ENCODE results near the gene PARP1. TPM values are rescaled to one million over a fixed set of nuclear protein-coding genes. Genes with fewer than 3 reads are reported as not detected.

Gene PARP1
- total RNA-seq, 4 donors from 2014 or later: 77.4 to 147 (median 95.6) TPM

DNA sequence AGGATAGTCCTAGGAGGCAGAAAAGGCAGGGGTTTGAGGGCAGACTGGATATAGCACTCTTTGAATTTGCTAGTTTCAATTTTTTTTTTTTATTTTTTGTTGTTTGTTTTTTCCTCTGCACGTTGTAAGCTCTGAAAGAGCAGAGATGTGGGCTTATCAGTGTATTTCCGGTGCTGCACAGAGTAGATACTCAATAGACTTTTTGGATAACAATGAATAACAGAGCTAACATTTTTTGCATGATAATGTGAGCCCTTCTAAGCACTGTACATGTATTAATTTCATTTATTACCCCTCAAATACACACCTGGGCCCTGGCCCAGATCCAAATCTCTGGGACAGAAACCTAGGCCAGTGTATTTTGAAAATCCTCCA is 17.1 kb upstream of the PARP1 start:
- no peak for ATAC-seq
- Histone ChIP-seq H3K4me3 (no peak overlapping the region), H3K27ac (no peak overlapping the region), H3K9me3 (no peaks in the 10 kb centered on the region), H3K27me3 (no peaks in the 10 kb centered on the region), H3K36me3 (no peaks in the 10 kb centered on the region), H3K4me1 (peaks cover 0 to 13% (median 0%) of the 10 kb centered on the region in 3 donors)
- TF ChIP-seq POLR2A (IDR thresholded peaks at IDR 0.05): no peak
- TF ChIP-seq, protein P1, sequence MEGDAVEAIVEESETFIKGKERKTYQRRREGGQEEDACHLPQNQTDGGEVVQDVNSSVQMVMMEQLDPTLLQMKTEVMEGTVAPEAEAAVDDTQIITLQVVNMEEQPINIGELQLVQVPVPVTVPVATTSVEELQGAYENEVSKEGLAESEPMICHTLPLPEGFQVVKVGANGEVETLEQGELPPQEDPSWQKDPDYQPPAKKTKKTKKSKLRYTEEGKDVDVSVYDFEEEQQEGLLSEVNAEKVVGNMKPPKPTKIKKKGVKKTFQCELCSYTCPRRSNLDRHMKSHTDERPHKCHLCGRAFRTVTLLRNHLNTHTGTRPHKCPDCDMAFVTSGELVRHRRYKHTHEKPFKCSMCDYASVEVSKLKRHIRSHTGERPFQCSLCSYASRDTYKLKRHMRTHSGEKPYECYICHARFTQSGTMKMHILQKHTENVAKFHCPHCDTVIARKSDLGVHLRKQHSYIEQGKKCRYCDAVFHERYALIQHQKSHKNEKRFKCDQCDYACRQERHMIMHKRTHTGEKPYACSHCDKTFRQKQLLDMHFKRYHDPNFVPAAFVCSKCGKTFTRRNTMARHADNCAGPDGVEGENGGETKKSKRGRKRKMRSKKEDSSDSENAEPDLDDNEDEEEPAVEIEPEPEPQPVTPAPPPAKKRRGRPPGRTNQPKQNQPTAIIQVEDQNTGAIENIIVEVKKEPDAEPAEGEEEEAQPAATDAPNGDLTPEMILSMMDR (IDR thresholded peaks at IDR 0.05): no peak
- no peak for TF ChIP-seq POLR2AphosphoS5 (IDR thresholded peaks at IDR 0.05)
- no peak for TF ChIP-seq EP300 (IDR thresholded peaks at IDR 0.05)
- 52 to 89% methylated on average over 1 to 2 of the region's 2 CpGs for WGBS, 2 donors (ENCODE audit: low coverage in 1 of 2)

DNA sequence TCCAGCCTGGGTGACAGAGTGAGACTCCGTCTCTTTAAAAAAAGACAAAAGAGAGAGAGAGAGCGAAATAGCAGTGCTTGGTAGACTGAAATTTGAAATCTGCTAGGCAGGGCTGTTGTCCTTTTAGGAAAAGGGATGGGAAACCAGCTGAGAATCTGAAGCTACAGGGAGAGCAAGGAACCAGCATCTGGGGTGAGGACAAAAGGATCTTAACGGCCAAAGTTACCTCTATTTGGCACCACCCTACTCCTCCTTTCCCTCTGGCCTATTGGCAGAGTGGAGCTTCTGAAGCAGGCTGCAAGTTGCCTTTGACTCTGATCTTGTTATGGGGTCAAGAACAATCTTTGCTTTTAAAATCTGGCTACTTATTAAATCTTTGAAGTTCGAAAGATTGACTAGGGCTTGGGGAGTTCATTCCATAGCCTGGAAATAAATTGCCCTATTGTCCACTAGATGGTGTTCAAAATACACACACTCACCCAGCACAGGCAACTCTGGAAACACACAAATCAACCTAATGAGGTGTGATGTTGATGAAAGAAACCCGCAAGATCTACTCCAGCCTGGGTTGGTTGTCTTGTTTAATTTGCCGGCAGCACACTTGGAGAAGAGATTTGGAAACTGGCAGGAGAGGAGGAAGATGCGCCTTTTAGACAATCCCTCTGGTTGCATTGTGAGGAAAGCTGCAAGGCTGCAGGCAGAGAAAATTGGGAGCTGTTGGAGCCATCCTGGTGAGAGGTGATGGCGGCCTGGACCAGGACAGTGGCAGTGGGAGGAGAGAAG is 16.5 kb upstream of the PARP1 start:
- no peak overlapping the region for H3K27ac ChIP-seq
- H3K9me3 ChIP-seq: no peaks in the 10 kb centered on the region
- 47 to 52% methylated on average over 7 to 8 of the region's 8 CpGs for WGBS, 2 donors (ENCODE audit: low coverage in 1 of 2)
- no peak overlapping the region for H3K4me3 ChIP-seq
- no peaks in the 10 kb centered on the region for H3K36me3 ChIP-seq
- no peaks in the 10 kb centered on the region for H3K27me3 ChIP-seq
- TF ChIP-seq POLR2AphosphoS5 (IDR thresholded peaks at IDR 0.05): no peak
- TF ChIP-seq, protein P1 (IDR thresholded peaks at IDR 0.05): peak in 3 of 4 experiments; percentile 57 to 70 (median 61)
- no peak for TF ChIP-seq POLR2A (IDR thresholded peaks at IDR 0.05)
- ATAC-seq: no peak
- peaks cover 0 to 13% (median 0%) of the 10 kb centered on the region in 3 donors for H3K4me1 ChIP-seq

GRCh38 chr1:226422478-226422877 is 14.6 kb upstream of the PARP1 start:
- 50 to 95% methylated on average over 2 to 5 of the region's 6 CpGs for WGBS, 2 donors (ENCODE audit: low coverage in 1 of 2)
- Histone ChIP-seq H3K4me3 (no peak overlapping the region), H3K27me3 (no peaks in the 10 kb centered on the region), H3K4me1 (peaks cover 0 to 13% (median 0%) of the 10 kb centered on the region in 3 donors), H3K9me3 (no peaks in the 10 kb centered on the region), H3K36me3 (no peaks in the 10 kb centered on the region), H3K27ac (no peak overlapping the region)
- ATAC-seq: no peak
- TF ChIP-seq, protein P1 (IDR thresholded peaks at IDR 0.05): no peak
- TF ChIP-seq POLR2A (IDR thresholded peaks at IDR 0.05) (no peak), EP300 (IDR thresholded peaks at IDR 0.05) (no peak), POLR2AphosphoS5 (IDR thresholded peaks at IDR 0.05) (no peak)

DNA sequence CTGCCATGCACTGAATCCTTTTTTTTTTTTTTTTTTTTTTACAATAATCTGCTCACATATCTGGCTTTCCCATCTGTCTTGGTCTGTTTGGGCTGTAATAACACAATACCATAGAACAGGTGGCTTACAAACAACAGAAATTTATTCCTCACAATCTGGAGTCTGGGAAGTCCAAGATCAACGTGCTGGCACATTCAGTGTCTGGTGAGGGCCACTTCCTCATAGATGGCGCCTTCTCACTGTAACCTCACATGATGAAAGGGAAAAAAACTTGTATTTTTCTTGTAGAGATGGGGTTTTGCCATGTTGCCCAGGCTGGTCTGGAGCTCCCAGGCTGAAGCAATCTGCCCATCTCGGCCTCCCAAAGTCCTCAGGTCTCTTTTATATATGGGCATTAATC is 13.0 kb upstream of the PARP1 start:
- TF ChIP-seq, protein P1 (IDR thresholded peaks at IDR 0.05): no peak
- TF ChIP-seq EP300 (IDR thresholded peaks at IDR 0.05) (no peak), POLR2A (IDR thresholded peaks at IDR 0.05) (no peak), POLR2AphosphoS5 (IDR thresholded peaks at IDR 0.05) (no peak)
- Histone ChIP-seq H3K4me3 (no peak overlapping the region), H3K4me1 (peaks cover 0 to 13% (median 0%) of the 10 kb centered on the region in 3 donors), H3K9me3 (no peaks in the 10 kb centered on the region), H3K27me3 (no peaks in the 10 kb centered on the region), H3K36me3 (no peaks in the 10 kb centered on the region), H3K27ac (no peak overlapping the region)
- WGBS, 2 donors (ENCODE audit: low coverage in 1 of 2): 90 to 97% methylated on average over 3 of the region's 3 CpGs
- no peak for ATAC-seq

- ATAC-seq: no peak
- Histone ChIP-seq H3K27ac (no peak overlapping the region), H3K9me3 (no peaks in the 10 kb centered on the region), H3K4me3 (no peak overlapping the region), H3K36me3 (no peaks in the 10 kb centered on the region), H3K4me1 (peaks cover 0 to 12% (median 0%) of the 10 kb centered on the region in 3 donors), H3K27me3 (no peaks in the 10 kb centered on the region)
- WGBS, 2 donors (ENCODE audit: low coverage in 1 of 2): 90 to 100% methylated on average over 3 to 4 of the region's 5 CpGs
- no peak for TF ChIP-seq POLR2A (IDR thresholded peaks at IDR 0.05)
- TF ChIP-seq, protein P1 (IDR thresholded peaks at IDR 0.05): no peak
- TF ChIP-seq POLR2AphosphoS5 (IDR thresholded peaks at IDR 0.05): no peak
Measured at GRCh38 chr1:226420328-226420727, 12.4 kb upstream of the PARP1 start.
